Nephron progenitor cell (in vitro differentiated cells): Measurements from ENCODE around the gene RBKS.

Source experiments
- DNase-seq: peaks from one replicate; pipeline ENCODE4 v3.0.0; 2021
- H3K27ac Mint-ChIP-seq: 2 replicates; pipeline ENCODE4 v1.8.0; 2021; ENCODE audit warnings: mild to moderate bottlenecking, moderate library complexity, mixed read lengths
- H3K27me3 Mint-ChIP-seq: 2 replicates; pipeline ENCODE4 v1.8.0; 2021; ENCODE audit warnings: mild to moderate bottlenecking, low read depth, mixed read lengths; ENCODE audit not compliant: poor library complexity
- H3K36me3 Mint-ChIP-seq: 2 replicates; pipeline ENCODE4 v1.8.0; 2021; ENCODE audit warnings: low read depth, mixed read lengths
- H3K4me1 Mint-ChIP-seq: 2 replicates; pipeline ENCODE4 v1.8.0; 2021; ENCODE audit warnings: mixed read lengths
- H3K4me3 Mint-ChIP-seq: 2 replicates; pipeline ENCODE4 v1.8.0; 2021; ENCODE audit warnings: mild to moderate bottlenecking, moderate library complexity, mixed read lengths
- H3K9me3 Mint-ChIP-seq: 2 replicates; pipeline ENCODE4 v1.8.0; 2021; ENCODE audit warnings: mild to moderate bottlenecking, moderate library complexity, mixed read lengths
- TF ChIP-seq, protein P1 (sequence below): fragments of 200-600 bp; sonication (generic); IDR thresholded peaks from 2 replicates; pipeline ENCODE4 v1.5.0; 2021; ENCODE audit warnings: antibody characterized with exemption

The RBKS gene

DNA sequence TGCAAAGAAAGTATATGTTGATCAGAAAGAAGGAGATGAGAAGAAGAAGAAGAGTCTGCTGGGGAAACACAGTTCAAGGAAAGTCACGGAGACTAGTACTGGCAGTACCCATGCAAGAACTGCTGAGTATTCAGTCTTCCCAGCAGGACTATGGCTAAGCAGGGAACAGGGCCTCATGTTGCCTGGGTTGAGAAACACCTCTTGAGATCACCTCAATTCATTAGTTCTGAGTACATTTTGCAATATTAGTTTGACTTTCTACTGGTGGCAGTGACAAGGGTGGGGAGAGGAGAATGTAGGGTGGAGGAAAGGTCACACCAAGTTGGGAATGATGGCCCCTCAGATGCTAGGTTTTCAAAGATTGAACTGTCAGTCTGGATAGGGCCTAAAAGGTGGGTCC lies 68.1 kb downstream of the RBKS start:
- Mint-ChIP-seq H3K36me3 (peaks cover 47% of the 10 kb centered on the region), H3K27me3 (no peaks in the 10 kb centered on the region), H3K4me1 (no peaks in the 10 kb centered on the region), H3K27ac (no peak overlapping the region), H3K9me3 (peaks cover 26% of the 10 kb centered on the region), H3K4me3 (no peak overlapping the region)
- DNase-seq: no peak
- TF ChIP-seq, protein P1, sequence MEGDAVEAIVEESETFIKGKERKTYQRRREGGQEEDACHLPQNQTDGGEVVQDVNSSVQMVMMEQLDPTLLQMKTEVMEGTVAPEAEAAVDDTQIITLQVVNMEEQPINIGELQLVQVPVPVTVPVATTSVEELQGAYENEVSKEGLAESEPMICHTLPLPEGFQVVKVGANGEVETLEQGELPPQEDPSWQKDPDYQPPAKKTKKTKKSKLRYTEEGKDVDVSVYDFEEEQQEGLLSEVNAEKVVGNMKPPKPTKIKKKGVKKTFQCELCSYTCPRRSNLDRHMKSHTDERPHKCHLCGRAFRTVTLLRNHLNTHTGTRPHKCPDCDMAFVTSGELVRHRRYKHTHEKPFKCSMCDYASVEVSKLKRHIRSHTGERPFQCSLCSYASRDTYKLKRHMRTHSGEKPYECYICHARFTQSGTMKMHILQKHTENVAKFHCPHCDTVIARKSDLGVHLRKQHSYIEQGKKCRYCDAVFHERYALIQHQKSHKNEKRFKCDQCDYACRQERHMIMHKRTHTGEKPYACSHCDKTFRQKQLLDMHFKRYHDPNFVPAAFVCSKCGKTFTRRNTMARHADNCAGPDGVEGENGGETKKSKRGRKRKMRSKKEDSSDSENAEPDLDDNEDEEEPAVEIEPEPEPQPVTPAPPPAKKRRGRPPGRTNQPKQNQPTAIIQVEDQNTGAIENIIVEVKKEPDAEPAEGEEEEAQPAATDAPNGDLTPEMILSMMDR: no peak

DNA sequence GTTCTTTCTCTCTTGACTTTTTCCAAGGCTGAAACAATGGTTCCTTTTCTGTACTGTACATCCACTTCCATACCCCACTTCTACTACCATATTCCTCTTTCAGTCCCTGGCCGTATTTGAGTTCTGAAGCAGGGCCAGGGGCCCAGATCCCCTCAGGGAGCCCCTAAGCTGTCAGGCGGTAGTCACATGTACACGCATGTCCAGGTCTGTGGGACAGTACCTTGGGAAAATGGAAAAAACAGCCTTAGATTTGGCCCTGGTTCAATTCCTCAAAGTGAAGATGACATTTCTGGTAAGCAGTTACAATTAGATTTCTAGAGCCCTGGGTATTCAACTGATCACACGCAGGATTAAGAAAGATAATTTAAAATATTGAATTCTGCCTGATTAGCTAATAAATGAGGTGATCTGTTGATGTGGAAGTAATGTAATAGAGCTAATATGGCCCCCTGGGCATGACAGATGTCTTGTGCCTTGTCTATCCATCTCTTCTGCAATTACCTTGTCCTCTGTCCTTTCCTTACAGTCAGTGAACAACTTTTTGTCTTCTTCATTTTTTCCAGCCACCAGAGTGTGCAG lies 74.2 kb downstream of the RBKS start:
- peaks cover 17% of the 10 kb centered on the region for H3K9me3 Mint-ChIP-seq
- H3K27me3 Mint-ChIP-seq: no peaks in the 10 kb centered on the region
- H3K36me3 Mint-ChIP-seq: peaks cover 19% of the 10 kb centered on the region
- H3K4me1 Mint-ChIP-seq: peaks cover 7% of the 10 kb centered on the region
- H3K27ac Mint-ChIP-seq: no peak overlapping the region
- no peak for DNase-seq
- H3K4me3 Mint-ChIP-seq: no peak overlapping the region
- TF ChIP-seq, protein P1: no peak

DNA sequence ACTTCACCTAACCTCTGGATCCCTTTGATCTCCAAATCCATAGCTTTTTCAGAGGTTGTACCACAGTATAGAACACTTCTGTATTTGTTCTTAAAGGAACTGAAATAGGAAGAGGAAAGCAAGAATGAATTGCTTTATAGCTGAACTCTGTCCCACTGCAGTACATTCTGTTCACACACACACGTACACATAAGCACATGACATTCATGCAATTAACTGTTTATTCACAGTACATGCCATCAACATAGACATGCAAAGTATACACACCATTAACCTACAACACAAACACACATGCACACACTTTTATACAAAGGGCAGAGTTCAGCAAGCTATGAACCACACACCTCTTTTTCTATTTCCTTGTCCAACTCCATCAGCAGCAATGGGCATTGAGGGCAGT lies 75.4 kb downstream of the RBKS start:
- H3K27me3 Mint-ChIP-seq: no peaks in the 10 kb centered on the region
- TF ChIP-seq, protein P1: no peak
- H3K4me1 Mint-ChIP-seq: peaks cover 7% of the 10 kb centered on the region
- H3K36me3 Mint-ChIP-seq: peaks cover 19% of the 10 kb centered on the region
- H3K9me3 Mint-ChIP-seq: peaks cover 17% of the 10 kb centered on the region
- DNase-seq: no peak
- H3K27ac Mint-ChIP-seq: no peak overlapping the region
- H3K4me3 Mint-ChIP-seq: no peak overlapping the region

DNA sequence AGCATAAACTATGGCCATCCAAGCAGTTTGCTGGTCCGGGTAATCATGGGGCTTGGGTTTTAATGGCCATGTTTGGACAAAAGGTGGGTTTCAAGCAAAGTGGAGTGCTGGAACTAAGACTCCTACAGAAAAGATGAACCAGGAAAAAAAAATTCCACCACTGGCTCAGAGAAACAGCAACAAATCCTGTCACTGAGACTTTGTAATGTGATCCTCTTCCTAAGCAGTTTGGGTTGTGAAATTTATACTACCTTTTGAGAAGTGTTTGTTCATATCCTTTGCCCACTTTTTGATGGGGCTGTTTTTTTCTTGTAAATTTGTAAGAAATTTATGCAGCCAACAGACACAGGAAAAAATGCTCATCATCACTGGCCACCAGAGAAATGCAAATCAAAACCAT lies 78.4 kb downstream of the RBKS start:
- no peak for DNase-seq
- Mint-ChIP-seq H3K27me3 (no peaks in the 10 kb centered on the region), H3K27ac (no peak overlapping the region), H3K4me3 (no peak overlapping the region), H3K36me3 (peaks cover 12% of the 10 kb centered on the region), H3K9me3 (peaks cover 17% of the 10 kb centered on the region), H3K4me1 (peaks cover 7% of the 10 kb centered on the region)
- TF ChIP-seq, protein P1: no peak

DNA sequence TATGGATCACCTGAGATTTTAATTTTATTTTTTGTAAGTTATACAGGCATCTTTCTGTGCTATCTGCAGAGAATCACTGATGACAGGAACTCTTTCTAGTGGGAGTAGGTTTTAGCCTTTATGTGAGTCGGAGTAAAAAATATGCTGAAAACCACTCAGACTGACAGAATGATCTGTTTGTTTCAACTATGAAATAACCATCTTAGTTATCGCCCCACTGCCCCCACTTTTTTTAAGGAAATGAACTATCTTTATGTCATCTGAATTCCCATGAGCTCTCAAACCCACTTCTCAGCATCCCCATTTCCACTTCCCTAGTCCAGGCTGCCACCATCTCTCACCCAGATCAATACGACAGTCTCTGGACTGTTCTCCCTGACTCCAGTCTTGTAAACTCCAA lies 79.7 kb downstream of the RBKS start:
- Mint-ChIP-seq H3K4me1 (peaks cover 7% of the 10 kb centered on the region), H3K27me3 (no peaks in the 10 kb centered on the region), H3K4me3 (no peak overlapping the region), H3K9me3 (peaks cover 17% of the 10 kb centered on the region), H3K27ac (no peak overlapping the region), H3K36me3 (peaks cover 12% of the 10 kb centered on the region)
- no peak for DNase-seq
- TF ChIP-seq, protein P1: no peak

DNA sequence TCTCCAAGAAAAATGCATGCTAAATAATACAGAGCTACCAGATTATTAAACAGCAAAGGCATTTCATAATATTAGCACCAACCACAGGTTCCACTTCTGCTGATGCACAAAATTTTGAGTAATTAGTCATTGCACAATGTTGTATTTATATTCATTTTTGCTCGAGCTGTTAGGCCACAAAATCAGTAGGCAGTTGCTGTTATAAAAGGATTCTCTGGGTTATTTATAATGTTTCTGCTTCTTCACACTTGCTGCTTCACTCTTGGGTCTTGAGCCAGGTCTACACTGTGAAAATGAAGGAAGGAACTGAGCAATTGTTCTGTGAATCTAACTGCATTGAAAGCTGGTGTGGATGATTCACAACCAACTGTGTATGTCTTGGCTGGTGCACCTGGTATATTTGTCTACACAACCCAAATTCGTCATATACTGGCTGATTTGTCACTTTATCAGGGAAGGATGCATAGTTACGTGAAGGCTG lies 80.4 kb downstream of the RBKS start:
- Mint-ChIP-seq H3K4me3 (no peak overlapping the region), H3K36me3 (peaks cover 12% of the 10 kb centered on the region), H3K4me1 (peaks cover 7% of the 10 kb centered on the region), H3K27ac (no peak overlapping the region), H3K27me3 (no peaks in the 10 kb centered on the region), H3K9me3 (peaks cover 17% of the 10 kb centered on the region)
- TF ChIP-seq, protein P1: no peak
- DNase-seq: no peak
